Suppressor macrophage treated with lipopolysaccharide for 1 hour (primary cell): Measurements from ENCODE around the gene EXOC7.

Experiments
- DNase-seq, 3 donors: peaks; one replicate each; pipeline ENCODE4 v3.0.0-alpha.2; 2020 to 2022

Gene EXOC7

DNA sequence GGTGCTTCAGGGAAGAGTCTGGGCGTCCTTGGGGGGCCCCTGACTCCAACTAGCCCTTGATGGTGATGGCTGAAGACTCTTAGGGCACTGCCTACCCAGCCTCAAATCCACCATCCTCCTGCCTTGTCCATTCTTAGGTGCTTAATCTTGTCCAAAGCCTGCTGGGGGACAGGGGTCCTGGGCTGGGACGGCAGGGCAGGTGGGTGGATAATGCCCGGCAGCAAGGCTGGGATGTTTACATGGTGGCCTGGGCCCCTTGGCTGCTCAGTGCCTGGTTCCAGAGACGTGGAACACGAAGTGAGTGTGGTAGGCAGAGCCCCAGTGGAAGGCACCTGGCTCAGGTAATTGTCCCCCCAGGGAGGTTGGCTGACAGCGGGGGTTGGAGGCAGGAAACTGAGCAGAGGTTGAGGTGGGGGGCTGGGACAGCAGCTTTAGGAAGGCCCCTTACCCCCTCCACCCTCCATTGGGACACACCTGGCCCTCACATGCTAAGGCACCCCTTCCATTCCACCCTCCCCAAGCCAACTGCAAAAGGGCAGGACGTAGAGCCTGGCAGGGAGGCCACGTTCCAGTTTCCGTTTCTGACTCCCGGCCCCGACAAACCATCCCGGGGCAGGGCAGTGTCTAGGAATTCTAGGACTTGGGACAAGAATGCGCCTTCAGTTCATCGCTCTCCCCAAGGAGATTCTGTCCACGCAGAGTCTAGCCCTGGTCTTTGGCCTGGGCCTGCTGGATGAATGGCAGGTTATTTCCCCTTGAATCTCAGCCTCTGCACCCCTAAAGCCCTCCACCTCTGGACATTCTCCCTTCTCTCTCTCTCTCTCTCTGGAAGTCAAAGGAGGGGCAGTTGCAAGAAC lies 35.5 kb upstream of the EXOC7 start:
- DNase-seq, result no peak

DNA sequence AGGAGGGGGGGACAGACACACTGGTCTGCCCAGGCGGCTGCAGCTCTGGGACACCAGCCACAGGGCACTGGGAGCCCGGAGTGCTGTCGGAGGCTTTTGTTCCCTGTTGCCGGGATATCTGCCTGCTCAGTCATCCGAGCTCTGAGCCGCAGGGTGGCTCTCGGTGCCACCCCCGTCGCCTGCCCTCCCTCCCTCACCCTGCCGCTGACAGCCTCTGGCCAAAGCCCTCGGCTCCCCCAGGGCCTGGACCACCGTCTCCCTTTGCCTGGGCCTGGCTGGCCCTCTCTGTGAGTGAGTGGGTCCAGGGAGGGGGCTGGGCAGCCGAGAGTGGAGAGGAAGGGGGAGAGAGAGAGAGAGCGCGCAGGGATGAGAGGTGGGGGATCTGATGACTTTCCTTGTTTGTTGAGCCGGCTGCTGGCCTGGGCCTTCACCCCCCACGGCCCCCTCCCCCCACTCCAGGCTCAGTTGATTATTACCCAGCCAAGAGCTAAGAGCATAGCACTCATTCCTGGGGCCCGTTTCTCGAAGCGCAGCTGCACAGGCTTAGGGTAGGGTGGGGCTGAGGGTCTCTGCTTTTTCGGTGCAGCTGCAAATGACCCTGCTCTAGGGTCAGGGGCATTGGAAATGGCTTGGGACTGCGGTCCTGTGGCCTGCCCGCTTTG lies 34.8 kb upstream of the EXOC7 start:
- no peak for DNase-seq

DNA sequence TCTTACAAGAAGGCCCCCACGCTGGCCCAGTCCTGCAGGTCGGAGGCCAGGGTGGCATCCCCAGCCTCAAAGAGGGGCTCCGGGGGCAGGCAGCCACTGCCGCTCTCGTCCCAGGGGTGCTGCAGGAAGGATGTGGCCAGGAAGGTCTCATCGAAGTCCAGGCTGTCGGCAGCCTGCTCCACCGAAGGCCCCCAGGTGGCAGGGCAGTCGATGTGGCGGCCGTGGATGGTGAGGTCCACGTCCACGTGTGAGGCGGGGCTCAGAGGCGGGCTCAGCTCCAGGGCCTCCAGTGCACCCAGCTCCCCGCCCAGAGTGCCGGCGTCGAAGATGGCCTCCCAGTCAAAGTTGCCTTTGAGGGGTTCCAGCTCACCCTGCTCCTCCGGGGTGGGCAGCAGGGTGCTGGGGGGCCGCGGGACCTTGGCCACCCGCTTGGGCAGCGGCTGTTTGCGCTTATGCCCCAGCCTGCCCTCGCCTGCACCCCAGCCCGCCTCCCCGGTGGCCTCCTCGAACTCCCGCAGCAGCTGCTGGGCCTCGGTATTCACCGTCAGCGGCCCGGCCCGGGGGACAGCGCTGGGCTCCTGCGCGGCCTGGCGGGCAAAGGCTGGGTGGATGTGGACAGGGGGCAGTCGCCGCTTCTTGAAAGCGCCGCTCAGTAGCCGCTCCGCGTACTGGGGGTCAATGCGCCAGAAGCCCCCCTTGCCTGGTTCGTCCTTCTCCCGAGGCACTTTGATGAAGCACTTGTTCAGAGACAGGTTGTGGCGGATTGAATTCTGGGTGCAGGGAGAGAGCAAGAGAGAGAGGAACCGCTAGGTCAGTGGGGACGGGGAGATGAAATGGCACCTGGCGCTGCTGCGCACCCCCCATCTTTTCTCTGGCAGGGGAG lies 34.0 kb upstream of the EXOC7 start:
- DNase-seq, result no peak

DNA sequence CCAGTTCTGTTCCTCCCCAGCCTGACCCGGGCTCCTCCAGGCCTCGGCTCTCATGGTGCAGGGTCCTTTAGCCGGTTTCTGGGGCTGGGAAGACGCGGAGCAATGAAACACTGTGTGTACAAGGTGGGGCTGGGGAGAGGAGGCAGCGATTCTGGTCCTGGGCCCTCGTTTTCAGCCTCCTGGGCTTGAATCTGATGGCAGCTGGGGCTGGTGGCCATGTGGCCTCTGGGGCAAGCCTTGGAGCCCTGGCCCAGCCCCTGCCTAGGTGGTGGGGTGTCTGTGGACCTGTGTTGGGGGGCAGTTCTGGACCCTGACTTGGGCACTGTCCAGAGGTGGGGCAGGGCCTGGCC lies 33.4 kb upstream of the EXOC7 start:
- no peak for DNase-seq

DNA sequence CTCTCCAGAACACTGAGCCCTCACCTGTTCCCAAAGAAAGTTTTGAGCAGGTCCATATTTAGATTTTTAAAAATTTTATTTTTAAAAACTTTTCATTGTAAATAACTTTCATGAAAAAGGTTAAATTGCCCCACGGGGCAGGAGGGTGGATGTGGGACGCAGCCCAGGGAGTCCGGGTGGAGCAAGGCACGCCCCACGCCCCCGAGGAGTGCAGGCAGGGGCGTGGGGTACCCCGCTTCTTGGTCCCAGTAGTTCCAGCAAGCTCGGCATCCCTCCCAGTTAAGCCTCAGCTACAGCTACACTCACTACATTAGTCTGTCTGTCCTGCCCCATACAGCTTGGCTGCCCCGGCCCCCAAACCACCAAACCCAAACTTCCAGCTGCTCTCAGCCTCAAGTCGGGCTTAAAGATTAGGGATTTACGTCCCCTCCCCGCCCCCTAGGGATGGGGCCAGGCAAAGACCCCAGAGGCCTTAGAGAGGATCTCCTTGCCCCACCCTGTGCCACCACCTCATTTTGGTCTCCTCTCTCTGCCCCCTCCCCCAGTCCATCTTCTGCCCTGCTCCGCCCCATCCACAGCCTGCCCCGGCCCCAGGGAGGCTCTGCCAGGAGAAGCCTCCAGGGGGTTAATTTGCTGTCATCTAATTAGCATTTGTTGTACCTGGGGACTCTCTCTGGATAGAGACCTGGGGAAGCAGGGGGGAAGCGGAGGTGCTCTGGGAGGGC lies 32.9 kb upstream of the EXOC7 start:
- no peak for DNase-seq

DNA sequence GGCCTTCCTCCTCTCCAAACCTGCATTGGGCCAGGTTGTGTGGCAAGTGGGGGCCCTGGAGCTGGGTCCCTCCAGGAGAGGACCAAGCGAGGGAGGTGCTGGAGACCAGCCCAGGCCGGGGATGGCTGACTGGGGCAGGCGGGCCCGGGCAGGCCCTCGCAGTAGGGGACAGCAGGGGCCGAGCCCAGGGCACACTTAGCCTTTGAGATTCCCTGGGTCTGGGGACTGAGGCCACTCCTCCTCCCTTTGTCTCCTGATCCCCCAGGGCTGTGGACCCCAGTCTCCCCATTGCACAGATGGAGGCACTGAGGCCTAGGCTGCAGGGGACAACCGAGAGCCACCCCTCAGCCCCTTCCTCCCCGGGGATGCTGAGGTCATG lies 32.2 kb upstream of the EXOC7 start:
- DNase-seq, result no peak

DNA sequence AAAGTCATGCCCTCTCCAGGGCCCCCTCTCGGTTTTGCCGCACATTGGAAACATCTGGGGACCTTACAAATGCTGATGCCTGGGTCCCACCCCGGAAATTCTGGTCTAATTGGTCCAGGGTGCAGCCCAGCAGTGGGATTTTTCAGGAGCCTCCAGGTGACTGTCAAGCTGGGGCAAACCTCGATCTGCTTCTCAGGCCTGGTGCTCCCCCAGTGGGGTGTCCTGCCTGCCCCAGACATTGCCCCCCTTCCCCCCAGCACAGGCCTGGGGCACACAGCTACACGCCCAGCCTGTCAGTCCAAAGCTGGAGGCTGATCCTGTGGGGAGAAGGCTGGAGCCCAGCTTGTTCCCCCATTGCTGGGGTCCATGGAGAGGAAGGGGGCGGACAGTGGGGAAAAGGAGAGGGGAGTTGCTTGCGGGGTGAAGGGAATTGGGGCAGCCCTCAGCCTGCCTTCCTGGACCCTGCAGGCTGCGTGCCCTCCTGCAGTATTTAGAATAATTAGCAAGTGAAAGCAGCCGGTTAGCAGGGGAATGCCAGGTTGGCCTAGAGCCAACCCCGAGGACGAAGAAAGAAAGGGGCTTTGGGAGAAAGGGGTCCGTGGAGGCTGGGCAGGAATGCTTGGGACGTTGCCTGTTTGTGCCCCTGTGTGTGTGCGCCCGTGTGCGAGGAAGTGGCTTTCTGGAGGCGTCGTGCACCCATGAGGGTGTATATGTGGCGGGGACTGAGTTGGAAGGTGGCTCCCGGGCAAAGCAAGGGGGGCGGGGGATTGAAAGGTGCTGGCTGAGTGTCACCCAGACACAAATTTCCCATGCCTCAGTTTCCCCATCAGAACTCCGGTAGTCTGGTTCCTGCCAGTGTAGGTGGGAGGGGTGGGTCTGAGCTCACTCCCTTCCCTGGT lies 31.6 kb upstream of the EXOC7 start:
- DNase-seq, result no peak

DNA sequence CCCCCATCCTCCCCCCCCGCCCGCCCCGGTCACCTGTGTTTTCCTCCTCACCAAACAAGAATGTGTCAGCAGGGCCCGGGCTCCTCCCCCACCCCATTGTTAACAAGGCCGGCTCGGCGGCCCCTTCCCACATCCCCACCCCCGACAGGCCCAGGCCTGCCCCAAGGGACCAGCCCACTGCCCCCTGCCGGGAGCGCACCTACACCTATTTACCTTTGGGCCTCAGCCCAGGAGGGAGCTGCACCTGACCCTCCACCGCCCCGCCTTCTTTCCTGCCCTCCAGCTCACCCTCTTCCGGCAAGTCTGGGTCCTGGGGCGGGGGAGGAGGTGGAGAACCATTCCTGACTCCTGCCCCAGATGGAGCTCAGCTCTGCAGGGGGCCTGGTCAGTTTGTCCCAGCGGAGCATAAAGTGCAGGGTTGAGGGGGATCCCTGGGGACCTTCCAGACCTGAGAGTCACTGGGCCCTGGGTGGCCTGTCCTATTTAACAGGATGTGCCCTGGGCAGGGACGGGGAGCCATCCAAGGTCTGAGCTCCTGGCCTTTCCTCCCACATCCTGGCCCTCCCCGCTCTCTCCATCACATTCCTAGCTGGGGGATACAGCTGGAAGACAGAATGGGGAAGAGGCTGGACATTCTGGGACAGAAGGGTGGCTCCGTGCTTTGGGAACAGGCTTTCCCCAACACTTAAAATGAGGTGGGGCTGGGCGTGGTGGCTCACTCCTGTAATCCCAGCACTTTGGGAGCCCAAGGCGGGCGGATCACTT lies 29.2 kb upstream of the EXOC7 start:
- no peak for DNase-seq

DNA sequence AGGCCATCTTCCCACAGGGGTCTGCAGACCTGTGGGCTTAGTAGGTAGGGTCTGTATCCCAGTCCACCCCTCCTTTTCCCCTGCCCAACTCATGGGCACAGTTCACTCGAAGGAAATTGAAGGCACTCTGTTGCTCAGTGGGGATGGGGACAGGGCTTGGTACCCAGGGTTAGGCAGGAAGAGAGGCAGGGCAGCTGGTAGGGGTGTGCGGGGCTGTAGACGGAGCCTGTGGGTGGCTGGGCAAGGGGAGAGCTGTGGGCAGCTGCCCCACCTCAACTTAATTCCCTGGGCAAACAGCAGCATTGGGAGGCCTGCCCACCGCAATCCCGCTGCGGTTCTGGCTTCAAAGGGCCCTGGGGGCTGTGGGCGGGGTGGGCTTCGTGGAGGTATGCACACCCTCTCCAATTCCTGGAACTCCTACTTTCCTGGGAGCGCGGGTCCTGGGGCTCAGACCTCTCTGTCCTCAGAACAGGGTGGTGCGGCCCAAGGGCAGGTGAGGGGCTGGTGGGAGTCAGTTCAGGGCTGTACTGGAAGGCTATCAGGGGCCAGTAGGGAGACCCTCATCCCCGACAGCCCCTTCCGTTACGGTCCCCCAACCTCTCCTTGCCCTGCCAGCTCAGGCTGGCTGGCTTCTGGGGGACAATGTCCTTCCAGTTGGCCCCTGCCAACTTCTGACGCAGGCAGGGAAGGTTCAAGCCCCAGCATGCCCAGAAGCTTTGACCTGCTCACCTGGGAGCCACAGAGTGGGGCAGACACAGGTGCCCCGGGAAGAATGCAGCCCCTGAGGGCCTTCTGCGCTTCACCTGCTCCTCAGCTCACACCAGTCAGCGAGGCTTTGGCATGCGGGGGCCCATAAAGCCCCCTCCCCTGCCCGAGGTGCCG lies 28.3 kb upstream of the EXOC7 start:
- no peak for DNase-seq

DNA sequence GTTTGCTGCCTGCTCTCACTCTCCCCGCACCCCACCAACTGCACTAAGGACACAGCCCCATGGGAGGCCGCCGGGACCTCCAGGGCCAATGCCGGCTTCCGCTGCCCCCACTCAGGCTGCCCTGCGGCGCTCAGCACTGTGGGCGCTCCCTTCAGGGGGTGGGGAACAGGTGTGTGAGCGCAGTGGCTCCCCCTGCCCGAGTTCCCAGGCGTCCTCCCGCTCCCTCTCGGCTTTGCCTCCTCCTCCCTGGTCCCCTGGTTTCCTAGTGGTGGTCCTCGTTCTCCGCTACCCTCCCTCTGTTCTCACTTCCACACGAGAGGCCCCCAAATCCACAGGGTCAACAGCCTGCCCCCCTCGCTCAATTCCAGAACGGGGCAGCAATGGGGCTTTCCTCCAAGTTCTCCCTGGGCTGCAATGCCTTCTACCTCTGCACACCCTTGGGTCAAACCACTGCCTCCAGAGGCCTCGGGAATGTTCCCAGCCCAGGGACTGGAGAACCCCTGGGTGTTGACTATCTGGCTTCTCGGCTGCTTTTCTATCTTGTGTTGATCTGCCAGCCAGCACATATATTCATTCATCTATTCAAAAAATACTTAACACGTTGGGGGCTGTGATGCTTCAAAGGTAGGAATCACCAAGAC lies 27.6 kb upstream of the EXOC7 start:
- no peak for DNase-seq

DNA sequence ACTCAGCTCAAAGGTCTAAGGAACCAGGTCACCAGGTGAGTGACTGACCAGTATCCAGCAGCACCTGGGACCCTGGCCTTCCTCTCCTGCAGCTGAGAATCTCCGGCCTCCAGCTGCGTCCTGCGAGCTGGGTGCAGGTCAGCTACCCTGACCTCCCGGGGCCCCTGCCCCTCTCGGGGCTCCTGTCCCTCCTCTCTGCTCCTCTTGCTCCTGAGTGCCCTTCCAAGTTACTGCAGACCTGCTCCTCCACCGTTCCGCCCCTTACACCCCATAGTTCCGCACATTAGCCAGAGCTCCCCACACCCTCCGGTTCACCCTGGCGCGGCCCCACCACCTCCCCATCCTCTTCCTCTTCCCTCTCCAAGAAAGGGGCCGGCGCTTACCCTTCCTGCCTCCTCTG lies 26.9 kb upstream of the EXOC7 start:
- no peak for DNase-seq

DNA sequence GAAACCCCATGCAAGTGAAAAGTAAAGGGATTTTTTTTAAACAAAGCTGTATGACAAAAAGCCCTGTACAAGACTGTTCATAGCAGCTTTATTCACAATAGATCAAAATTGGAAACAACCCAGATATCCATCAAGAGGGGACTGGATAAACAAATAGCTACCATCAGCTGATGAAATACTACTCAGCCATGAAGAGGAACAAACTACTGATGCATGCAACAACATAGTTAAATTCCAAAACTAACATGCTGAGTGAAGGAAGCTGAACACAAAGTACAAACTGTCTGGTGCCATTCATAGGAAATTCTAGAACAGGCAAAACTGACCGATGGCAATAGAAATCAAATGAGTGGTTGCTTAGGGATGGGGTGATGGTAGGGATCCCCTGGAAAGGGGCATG lies 22.3 kb upstream of the EXOC7 start:
- no peak for DNase-seq

DNA sequence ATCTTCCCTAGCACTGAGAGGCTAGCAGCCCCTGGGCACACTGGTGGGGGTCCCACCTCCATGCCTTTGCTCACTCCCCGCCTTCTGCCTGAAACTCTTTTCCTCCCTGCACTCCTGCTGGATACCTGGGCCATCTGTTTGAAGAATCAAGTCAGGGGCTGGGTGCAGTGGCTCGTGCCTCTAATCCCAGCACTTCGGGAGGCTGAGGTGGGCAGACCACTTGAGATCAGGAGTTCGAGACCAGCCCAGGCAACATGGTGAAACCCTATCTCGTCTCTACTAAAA lies 21.7 kb upstream of the EXOC7 start:
- no peak for DNase-seq

DNA sequence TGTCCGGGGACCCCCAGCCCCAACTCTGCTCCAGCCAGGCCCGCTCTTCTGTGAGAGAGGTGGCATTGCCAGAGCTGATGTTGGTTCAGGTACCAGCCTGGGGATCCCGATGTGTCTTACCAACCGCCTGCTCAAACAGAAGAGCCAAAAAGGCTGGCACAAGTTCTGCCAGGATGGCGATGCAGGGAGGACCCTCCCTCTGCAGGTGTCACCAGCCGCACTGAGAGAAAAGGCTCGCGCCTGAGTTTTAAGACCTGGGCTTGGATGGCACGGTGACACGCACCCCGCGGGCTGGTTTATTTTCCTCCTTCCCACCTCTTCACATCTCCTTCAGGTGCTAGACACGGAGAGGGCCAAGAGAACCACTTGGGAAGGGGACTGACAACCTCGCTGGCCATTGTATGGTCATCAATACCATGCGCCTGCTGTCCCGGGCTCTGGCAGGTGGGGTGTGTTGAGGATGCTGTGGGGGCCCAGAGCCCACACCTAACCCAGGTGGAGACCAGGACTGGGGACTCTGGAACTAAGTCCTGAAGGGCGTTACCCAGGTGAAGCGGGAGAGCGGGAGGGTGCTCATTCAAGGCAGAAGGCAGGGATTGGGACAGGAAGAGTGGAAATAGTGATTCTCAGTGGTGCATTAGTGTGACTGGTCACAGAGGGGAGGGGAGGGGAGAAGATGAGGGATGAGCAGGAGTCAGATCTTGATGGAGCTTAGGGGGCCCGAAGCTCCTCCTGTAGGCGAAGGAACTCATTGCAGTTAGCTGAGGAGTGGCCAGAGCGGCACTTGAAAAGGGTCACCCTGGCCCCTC lies 21.2 kb upstream of the EXOC7 start:
- DNase-seq, result no peak

DNA sequence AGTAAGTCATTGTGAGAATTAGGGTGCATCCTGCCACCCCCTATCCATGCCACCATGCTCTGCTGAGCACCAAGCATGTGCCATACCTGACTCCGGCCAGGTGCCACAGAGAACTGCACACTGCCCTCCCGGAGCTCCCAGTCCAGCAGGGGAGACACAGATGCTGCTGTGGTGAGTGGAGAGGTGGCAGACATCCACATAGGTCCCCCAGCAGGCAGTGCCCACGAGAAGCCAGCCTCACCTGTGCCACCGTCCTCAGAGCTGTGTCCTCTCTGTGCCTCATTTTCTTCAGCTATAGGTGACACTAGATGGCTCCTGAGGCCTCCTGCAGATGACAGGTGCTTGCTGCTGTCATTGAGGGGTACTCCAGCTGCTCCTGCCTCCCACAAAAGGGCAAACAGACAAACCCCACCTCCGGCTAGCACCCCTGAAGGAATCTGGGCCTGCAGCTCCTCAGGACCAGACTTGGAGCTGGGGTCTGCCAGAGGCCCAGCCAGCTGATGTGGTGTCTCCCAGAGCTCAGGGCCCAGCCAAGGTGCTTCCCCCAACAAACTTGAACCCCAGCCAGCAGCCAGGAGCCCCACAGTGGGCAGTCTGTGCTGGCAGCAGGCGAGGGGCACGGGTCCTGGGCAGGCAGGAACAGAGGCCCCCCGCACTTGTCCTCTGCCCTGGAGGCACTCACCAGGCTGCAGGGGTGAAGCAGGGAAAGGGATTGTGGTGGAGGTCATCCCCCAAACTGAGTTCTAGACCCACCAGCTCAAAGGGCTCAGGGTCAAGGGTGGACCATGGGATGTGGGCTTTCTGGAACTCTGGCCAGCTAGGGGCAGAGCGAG lies 20.4 kb upstream of the EXOC7 start:
- DNase-seq, result no peak

DNA sequence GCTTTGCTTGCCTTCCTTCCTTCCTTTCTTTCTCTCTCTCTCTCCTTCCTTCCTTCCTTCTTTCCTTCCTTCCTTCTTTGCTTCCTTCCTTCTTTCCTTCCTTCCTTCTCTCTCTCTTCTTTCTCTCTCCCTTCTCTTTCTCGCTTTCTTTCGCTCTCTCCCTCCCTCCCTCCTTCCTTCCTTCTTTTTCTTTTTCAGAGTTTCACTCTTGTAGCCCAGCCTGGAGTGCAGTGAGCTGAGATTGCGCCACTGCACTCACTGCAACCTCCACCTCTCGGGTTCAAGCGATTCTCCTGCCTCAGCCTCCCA lies 19.6 kb upstream of the EXOC7 start:
- no peak for DNase-seq

DNA sequence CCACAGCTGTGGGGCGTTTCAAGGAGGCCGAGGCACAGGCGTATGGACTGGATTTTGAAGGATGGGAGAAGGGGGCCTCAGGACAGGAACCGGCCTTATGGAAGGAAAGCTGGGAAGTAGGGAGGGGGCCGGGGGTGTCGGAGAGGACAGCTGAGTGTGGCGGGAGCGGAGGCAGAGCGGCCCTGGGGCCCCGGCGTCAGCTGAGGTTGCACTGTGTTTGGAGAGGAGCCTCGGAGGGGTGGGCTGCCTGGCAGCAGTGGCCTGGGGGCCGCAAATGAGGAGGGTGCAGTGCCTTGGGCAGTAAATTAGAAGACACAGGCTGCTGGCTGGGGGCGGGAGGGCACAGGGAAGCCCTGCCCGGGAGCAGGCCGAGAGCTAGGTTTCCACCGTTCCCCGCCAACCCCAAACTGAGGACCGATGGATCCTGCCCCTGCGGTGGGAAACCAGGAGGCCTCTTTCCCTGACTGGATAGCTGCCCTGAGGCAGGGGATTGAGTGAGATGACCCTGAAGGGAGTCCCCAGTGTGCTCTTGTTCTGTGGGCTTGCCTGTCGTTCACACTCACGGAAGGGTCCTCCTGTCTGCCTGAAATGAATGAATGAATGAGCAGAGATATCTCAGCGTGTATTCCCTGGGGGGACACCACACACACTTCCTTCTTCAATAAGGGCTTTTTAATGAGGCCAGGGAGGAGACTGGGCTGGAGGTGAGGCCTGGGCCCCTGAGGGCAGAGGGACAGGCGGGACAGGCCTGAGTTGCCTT lies 19.0 kb upstream of the EXOC7 start:
- no peak for DNase-seq
